HG03342 (cell line): ENCODE measurements around the gene LRIG3.
"Not testable (repeated sequence)": the region's sequence is repeated elsewhere in the genome, so short reads cannot be mapped to it uniquely, and the experiment has no call there.

Experiments
- ATAC-seq: cut with Tn5 transposase; IDR thresholded peaks from one replicate; pipeline ENCODE4 v1.9.1; 2021; ENCODE audit warnings: mild to moderate bottlenecking, moderate library complexity; ENCODE audit not compliant: unreplicated experiment

Gene LRIG3

DNA sequence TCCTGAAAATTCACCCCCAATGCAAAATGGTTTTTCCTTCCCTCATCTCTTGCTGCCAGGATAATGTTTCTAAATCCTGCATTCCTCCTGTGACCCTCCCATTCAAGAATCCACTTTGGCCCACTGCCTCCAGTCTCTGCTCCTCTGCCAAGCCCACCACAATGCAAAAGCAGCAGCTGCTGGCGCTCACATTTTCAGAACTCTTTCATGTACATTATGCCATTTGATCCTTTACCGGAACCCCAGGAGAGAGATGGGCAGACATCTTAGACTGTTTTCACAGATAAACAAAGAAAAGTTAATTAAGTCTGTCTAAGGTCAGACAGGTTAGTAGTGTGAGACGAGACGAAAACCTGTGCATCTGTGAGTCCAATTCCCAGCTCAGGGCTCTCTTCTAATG, 12.9 kb downstream of the LRIG3 start:
- ATAC-seq = no peak

DNA sequence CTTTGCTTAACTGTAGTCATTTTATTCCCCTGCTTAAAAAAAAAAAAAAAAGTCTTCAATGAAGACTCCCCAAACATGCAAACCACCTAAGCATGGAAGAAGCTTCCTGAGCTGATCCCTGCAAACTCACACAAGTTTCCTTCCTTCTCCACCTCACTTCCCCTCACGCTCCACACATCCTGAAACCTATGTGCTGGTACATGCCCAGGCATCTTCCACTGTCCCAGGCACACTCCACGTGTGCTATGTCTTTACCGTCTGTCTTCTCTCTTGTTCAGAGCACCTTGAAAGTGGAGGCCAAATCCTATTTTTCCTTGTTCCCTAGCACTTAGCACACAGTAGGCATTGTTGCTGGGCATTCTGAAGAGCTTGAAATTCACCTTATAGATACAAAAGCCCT, 13.4 kb downstream of the LRIG3 start:
- no peak for ATAC-seq

GRCh38 chr12:58905422-58905821, 14.9 kb downstream of the LRIG3 start:
- ATAC-seq = no peak

DNA sequence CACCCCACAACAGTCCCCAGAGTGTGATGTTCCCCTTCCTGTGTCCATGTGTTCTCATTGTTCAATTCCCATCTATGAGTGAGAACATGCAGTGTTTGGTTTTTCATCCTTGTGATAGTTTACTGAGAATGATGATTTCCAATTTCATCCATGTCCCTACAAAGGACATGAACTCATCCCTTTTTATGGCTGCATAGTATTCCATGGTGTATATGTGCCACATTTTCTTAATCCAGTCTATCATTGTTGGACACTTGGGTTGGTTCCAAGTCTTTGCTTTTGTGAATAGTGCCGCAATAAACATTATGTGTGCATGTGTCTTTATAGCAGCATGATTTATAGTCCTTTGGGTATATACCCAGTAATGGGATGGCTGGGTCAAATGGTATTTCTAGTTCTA, 17.6 kb downstream of the LRIG3 start:
- not testable (repeated sequence) for ATAC-seq

DNA sequence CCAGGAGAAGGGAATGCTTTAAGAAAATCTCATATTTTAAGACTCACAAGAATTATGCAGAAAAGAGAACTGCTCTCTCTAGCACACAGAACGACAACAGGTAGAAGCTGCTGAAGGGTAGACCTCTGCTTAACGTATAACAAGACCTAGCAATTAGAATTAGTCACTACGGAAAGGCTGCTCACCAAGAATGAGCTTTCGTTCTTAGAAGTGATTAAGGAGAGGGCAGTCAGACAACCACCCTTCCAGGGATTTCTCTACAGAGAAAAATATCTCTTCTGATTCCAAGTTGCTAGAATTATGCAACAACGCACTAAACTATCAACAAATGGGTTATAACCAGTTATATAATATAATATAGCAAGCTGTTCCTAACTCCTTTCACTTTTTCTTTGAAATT, 18.6 kb downstream of the LRIG3 start:
- ATAC-seq = no peak

- no peak for ATAC-seq
These were observed 22.3 kb downstream of the LRIG3 start for GRCh38 chr12:58897969-58898368.

DNA sequence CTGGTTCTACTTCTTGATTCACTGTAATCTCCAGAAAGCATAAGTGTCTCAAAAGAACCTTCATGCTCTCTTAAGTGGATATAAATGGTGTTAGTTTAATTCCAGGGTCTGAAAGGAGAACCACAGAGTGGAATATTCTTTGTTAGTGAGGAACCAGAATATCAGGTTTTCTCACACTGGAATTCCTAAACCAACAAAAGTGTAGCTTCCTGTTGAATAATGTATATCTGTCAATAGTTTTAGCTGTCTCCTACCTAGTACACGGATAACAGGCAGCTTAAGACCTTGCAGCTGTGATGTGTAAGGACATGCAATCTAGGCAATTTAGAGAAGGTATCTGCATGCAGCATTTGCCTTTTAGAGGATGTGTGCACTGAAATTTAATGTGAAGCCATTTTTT, 24.0 kb downstream of the LRIG3 start:
- no peak for ATAC-seq

DNA sequence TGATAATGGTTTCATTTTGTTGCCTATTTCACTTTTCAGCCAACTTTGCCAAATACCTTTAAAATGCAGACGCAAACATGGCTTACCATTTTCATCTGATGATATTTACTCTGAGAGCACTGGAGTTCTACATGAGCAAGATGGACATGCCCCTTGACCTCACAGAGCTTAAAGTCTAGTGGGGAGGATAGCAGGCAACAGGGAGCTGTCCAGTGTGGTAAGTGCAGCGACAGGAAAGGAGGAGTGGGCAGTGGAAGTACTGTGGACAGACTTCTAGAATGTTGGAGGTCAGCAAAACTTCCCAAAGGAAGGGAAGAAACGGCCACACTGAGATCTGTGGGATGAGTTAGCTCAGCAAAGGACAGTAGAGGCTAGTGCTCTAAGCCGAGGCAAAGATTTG, 25.3 kb downstream of the LRIG3 start:
- ATAC-seq = no peak

DNA sequence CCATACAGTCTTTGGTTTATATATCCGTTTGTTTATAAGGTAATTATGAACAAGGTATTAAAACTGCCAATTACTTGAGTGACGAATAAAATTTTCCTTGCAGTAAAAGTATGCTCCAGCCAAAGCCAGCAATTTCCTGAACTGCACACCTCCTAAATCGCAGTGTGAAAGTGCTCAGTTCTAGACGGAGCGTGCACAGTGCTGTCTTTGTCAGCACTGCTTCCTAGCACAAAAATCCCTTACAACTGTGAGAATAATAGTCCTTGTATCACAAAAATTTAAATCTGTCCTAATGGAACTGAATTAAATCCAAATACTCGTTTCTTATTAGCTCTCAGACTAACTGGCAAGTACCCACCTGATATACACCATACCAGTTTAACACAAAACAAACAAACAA, 26.3 kb downstream of the LRIG3 start:
- no peak for ATAC-seq

DNA sequence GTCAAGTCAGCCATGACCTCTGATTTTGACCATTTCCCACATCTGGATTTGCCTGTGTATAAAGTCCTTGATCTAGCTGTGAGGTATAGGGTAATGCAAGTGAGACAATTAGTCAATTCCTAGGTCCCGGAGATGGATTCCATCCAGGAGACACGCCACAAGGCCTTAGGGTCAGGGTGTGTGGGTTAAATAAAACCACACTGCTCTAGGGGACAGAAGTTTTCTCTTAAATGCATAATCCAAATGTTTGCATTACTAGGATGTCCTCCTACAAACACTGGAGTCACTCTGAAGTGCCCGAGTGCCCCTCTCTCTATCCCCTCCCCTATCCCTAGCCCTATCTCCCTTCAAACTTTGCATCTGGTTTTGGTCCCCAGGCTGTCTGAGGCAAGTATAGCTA, 26.8 kb downstream of the LRIG3 start:
- ATAC-seq = no peak

DNA sequence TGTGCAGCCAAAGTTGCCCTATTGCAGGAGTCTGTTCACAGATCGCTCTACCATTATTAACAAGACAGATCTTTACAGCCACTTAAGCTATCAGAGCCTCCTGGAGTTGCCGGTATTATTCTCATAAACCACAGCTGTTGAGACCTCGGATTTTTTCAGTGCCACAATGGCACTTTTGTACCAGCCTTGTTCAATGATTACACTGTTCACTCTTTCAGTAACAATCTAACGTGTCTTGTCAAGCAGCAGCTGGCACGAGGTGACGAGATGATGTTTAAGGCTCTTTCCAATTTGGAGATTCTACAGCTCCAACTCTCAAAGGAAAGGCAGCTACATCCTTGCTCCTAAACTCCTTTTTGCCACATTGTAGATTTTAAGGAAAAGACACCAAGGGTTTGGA, 30.7 kb downstream of the LRIG3 start:
- no peak for ATAC-seq

- ATAC-seq = no peak
These were observed 32.0 kb downstream of the LRIG3 start for GRCh38 chr12:58888131-58888783.

DNA sequence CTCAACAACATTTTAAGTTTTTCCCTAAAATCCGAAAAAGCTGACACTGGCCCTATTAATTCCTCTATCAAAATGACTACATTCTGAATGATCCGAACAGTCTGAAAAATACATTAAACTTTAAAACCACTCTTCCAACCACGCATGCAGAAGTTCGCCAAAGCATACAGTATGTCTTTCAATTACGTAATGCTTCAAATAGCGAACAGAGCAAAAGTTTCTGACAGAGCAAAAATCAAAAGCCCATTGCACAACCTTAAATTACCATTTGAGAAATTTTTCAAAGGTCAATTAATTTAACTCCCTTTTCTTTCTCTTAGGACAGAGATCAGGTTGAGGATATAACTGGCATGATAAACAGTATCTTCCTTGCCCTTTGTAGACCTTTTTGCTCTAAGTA, 33.2 kb downstream of the LRIG3 start:
- no peak for ATAC-seq

- ATAC-seq = no peak
These were observed 33.8 kb downstream of the LRIG3 start for GRCh38 chr12:58886474-58886873.

DNA sequence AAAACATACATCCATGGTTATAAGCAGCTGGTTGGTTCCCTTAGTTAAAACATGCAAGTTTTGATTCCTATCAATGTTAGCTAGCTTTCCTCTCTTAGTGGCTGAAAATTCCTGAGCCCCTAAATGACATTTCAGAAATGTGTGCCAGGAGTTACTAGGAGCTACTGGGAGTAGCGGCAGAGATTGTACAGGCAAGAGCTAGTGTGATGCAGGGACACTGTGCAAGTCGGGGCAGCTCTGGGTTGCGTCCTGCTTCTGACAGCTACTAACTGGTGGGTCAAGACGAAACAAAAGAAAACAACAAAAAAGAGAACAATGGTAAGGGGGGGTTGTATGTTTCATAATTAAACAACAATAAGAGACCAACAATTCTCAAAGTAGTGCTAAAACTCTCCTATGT, 35.4 kb downstream of the LRIG3 start:
- ATAC-seq = no peak

- no peak for ATAC-seq
These were observed 36.5 kb downstream of the LRIG3 start for GRCh38 chr12:58883576-58884334.

DNA sequence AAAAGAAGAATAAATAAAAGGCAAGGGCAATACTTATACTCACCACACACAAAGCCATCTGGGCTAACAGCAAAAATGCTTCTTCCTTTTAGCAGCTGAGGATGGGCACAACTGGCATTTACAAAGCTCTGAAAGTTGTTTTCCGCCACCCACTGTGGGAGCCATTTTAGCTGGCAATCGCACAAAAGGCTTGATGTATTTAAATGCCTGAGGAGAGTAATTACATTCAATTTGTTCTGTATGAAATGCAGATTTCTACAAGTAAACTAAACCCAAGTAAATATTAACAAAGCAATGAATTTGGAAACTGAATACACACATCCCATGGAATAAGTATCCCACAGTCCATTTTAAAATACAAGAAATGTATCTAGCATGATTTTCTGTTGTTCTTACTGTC, 37.5 kb downstream of the LRIG3 start:
- ATAC-seq = no peak

DNA sequence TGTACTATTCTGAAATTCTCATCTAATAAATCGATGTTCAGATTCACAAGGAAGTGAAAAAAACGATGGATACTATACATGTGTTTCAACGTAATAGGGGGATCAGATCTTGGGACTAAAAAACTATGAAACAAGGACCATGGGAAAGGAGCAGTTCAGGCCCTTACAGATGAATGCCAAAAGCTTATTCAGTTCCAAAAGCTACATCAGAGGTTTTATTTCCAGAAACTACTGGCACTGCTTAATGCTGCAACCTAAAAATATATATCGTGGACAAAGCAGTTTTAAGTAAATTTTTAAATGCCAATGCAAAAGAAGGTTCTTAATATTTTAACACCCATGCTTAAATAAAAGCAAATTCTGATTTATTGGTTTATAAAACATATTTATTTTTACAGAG, 38.5 kb downstream of the LRIG3 start:
- ATAC-seq = no peak

DNA sequence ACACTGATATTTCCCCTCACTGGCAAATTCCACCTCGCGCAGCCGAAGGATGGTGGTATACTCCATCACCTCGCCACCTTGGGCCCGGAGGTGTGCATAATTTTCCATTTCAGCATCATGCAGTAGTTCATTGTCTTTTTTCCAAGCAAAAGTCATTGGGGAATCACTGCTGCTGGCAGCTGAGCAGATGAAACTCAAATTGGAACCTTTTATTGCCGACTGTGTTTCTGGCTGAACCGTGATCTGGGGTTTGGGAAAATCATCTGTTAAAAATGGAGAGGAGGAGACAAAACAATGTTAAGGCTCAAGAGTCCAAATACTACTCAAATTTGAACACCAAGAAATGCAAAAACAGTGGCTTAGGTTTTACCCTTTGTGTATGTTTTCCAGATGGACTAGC, 39.7 kb downstream of the LRIG3 start:
- ATAC-seq = no peak

GRCh38 chr12:58877243-58877743, 43.0 kb downstream of the LRIG3 start:
- no peak for ATAC-seq

DNA sequence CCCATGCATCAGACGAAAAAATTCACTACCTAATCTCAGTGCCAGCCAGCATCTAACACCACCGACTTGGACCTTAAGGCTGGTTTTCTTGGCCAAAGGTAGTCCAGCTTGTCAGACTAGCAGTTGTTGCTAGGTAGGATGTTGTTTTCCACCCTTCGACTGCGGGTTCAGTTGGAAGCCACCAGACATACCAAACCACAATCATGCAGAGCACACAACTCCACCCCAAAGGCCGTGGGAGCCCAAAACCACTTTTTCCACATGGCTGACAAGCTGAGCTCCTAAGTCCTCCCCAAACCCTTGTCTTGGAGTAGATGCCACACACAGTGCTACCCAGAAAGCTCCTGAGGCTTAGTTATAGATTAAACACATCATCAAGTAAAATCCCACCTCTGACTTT, 46.8 kb downstream of the LRIG3 start:
- ATAC-seq = no peak

DNA sequence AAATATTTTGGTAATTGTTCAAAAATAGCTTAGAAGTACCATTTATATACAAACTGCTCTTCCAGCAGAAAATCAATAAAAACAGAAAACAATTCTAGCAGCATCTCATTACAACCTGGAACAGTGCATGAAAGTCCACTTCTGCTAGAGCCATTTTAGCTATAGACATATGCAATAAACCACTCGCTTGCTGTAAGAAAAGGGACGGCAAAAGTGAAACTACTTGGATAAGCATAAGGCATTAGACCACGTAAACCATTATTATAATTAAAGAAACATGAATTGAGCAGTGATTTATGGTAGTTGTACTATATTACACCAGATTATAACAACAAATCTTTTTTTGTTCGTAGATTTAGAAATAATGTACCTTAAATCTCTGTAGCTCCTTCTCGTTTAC, 48.7 kb downstream of the LRIG3 start:
- ATAC-seq = no peak

DNA sequence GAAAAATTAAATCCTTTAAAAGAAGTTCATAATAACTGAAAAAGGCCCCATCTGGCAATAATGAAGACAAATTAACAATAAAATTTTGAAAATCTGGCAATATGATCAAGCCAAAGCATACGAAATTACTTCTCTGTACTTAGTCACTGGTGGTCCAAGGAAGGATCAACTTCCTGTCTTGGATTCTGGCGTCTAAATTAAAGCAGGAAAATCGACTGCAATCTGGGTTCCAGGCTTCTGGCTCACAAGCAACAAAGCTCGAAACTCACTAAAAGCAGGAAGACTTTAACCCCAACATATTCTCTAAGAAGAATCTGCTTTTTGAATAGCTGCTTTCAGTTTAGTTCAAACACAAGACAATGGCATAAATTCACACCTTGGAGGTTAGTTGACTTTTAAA, 49.7 kb downstream of the LRIG3 start:
- ATAC-seq = no peak
